ENCODE measurements around the gene TRMT11. TPM values are rescaled to one million over a fixed set of nuclear protein-coding genes. Genes with fewer than 3 reads are reported as not detected.

The TRMT11 gene
- total and polyA plus RNA-seq, 9 of the 15 experiments (the other 6 are each of a cell fraction or from before 2014, with no cell fraction given), result 38.8 to 88.0 (median 59.8) TPM

- no peak for TF ChIP-seq AFF4 (CRISPR knock-in tag; IDR thresholded peaks at IDR 0.05)
- peak; percentile 85 for TF ChIP-seq SOX6 (IDR thresholded peaks at IDR 0.05)
- TF ChIP-seq NR3C1 (CRISPR knock-in tag; IDR thresholded peaks at IDR 0.05), result no peak
- TF ChIP-seq CBFA2T3 (IDR thresholded peaks at IDR 0.05), result peak; percentile 77
- TF ChIP-seq ARID2 (IDR thresholded peaks at IDR 0.05), result no peak
- no peak for TF ChIP-seq ZNF134 (CRISPR knock-in tag; conservative IDR thresholded peaks at IDR 0.05)
- TF ChIP-seq SIN3A (IDR thresholded peaks at IDR 0.05; ENCODE audit: borderline replicate concordance in 2 of 2, control insufficient read depth in 1 of 2, low read depth in 2 of 2, low read length in 2 of 2), result no peak
- no peak for TF ChIP-seq FOXK1 (CRISPR knock-in tag; IDR thresholded peaks at IDR 0.05; ENCODE audit: borderline replicate concordance)
- no peak for TF ChIP-seq TAF1 (IDR thresholded peaks at IDR 0.05; ENCODE audit: control insufficient read depth, extremely low read depth, insufficient read depth, low read length, severe bottlenecking)
- peak; percentile 51 for TF ChIP-seq MGA (IDR thresholded peaks at IDR 0.05)
- no peak for TF ChIP-seq ZNF507 (tag; conservative IDR thresholded peaks at IDR 0.05)
- no peak for TF ChIP-seq NUFIP1 (IDR thresholded peaks at IDR 0.05; ENCODE audit: partially characterized antibody)
- TF ChIP-seq TRIM28 (IDR thresholded peaks at IDR 0.05), result no peak
- no peak for TF ChIP-seq TAF7 (tag; IDR thresholded peaks at IDR 0.05)
- TF ChIP-seq ZNF695 (CRISPR knock-in tag; IDR thresholded peaks at IDR 0.05), result no peak
- TF ChIP-seq ZKSCAN1 (IDR thresholded peaks at IDR 0.05; ENCODE audit: low read depth, low read length), result no peak
Observed at GRCh38 chr6:126054258-126054702, 67.9 kb downstream of the TRMT11 start (continued).

Measured in K562 (cell line).